HepG2 (cell line): Measurements from ENCODE around the gene ATP6V1G2. TPM values are rescaled to one million over a fixed set of nuclear protein-coding genes. Genes with fewer than 3 reads are reported as not detected.
A peak's percentile ranks its signal among the peaks of the same experiment; 100 is the strongest.

Experiments
- ATRX ChIP-seq: sonication (generic); formaldehyde crosslinking; IDR thresholded peaks from 2 replicates; pipeline ENCODE4 v1.4.0; 2020; ENCODE audit warnings: missing genetic modification reagents, borderline replicate concordance
- DR1 ChIP-seq: sonication (generic); formaldehyde crosslinking; IDR thresholded peaks from 2 replicates; pipeline ENCODE4 v1.8.0; 2021; ENCODE audit warnings: mild to moderate bottlenecking, missing genetic modification reagents, inconsistent platforms
- EEA1 ChIP-seq: sonication (generic); formaldehyde crosslinking; IDR thresholded peaks from 2 replicates; pipeline ENCODE4 v1.5.1; 2020; ENCODE audit warnings: mild to moderate bottlenecking, missing genetic modification reagents, borderline replicate concordance
- IRF2 ChIP-seq: IDR thresholded peaks from 2 replicates; pipeline ENCODE4 v1.6.1; 2018; ENCODE audit warnings: missing genetic modification reagents, missing compliant biosample characterization
- KLF11 ChIP-seq: IDR thresholded peaks from 2 replicates; pipeline ENCODE4 v1.6.1; 2016; ENCODE audit warnings: missing compliant biosample characterization
- NR2C2 ChIP-seq: sonication (generic); formaldehyde crosslinking; IDR thresholded peaks from 2 replicates; pipeline ENCODE4 v1.4.0; 2020; ENCODE audit warnings: missing genetic modification reagents, mild to moderate bottlenecking, moderate library complexity, borderline replicate concordance
- PITX1 ChIP-seq: sonication (generic); formaldehyde crosslinking; IDR thresholded peaks from 2 replicates; pipeline ENCODE4 v1.5.1; 2020; ENCODE audit warnings: mild to moderate bottlenecking, missing genetic modification reagents
- POLR2G ChIP-seq: fragments of 200-400 bp; formaldehyde crosslinking; IDR thresholded peaks from 2 replicates; pipeline ENCODE4 v1.6.1; 2018; ENCODE audit warnings: mild to moderate bottlenecking, low read depth, low read length, moderate library complexity
- SRSF9 ChIP-seq: fragments of 200-400 bp; formaldehyde crosslinking; IDR thresholded peaks from 2 replicates; pipeline ENCODE4 v1.6.1; 2018; ENCODE audit warnings: borderline replicate concordance, mild to moderate bottlenecking, low read depth, low read length; ENCODE audit not compliant: insufficient read depth, poor library complexity, severe bottlenecking
- TAF15 ChIP-seq: fragments of 200-400 bp; formaldehyde crosslinking; IDR thresholded peaks from one replicate; pipeline ENCODE4 v1.6.1; 2018; ENCODE audit warnings: mild to moderate bottlenecking, low read depth, low read length; ENCODE audit not compliant: poor library complexity, severe bottlenecking
- TARDBP ChIP-seq: sonication (generic); formaldehyde crosslinking; IDR thresholded peaks from 2 replicates; pipeline ENCODE4 v1.8.0; 2022; ENCODE audit warnings: mild to moderate bottlenecking, missing genetic modification reagents
- ZKSCAN1 ChIP-seq: fragments of 150-350 bp; IDR thresholded peaks from 2 replicates; pipeline ENCODE4 v1.6.1; 2014; ENCODE audit warnings: low read length
- ZNF333 ChIP-seq: sonication (generic); formaldehyde crosslinking; IDR thresholded peaks from 2 replicates; pipeline ENCODE4 v1.4.0; 2020; ENCODE audit warnings: mild to moderate bottlenecking, missing genetic modification reagents, borderline replicate concordance
- ZSCAN12 ChIP-seq: sonication (generic); formaldehyde crosslinking; IDR thresholded peaks from 2 replicates; pipeline ENCODE4 v1.9.0; 2021; ENCODE audit warnings: mild to moderate bottlenecking, missing genetic modification reagents
- polyA plus RNA-seq, 8 experiments: library from polyadenylated mRNA; depleted of rRNA in 3 of 8; stranded (reverse) in 7 of 8; unstranded in 1 of 8; fragments of >200 nt; fragmentation: Illumina TruSeq in 4 of 8; extraction: Trizol in 4 of 8; gene quantifications; 2 replicates each; pipeline versions ENCODE4 v1.2.1 to v1.2.3, GENCODE V29; 2011 to 2016; ENCODE audit warnings: low read depth in 4 of 8, missing spikeins in 1 of 8, mixed read lengths in 1 of 8; ENCODE audit not compliant: insufficient read depth in 1 of 8
- total RNA-seq, 5 experiments: library from RNA; depleted of rRNA; stranded (reverse); fragments of >200 nt; fragmentation: Illumina TruSeq; extraction: Trizol; gene quantifications; 2 replicates each; pipeline ENCODE4 v1.2.3, GENCODE V29; 2016; ENCODE audit warnings: low read depth in 1 of 5
- TF ChIP-seq, protein P1 (sequence below): sonication (generic); formaldehyde crosslinking; IDR thresholded peaks from 2 replicates; pipeline ENCODE4 v1.4.0; 2020; ENCODE audit warnings: missing genetic modification reagents
- TF ChIP-seq, protein P2 (sequence below): sonication (generic); formaldehyde crosslinking; IDR thresholded peaks from 2 replicates; pipeline ENCODE4 v1.8.1; 2022; ENCODE audit warnings: low read depth, mild to moderate bottlenecking, missing genetic modification reagents
- TF ChIP-seq, protein P3 (sequence below), 2 experiments: sonication (generic) in 1 of 2; formaldehyde crosslinking in 1 of 2; IDR thresholded peaks; 2 replicates each; pipeline versions ENCODE4 v1.4.0 to v1.6.1; 2016 to 2020; ENCODE audit warnings: borderline replicate concordance in 1 of 2, low read depth in 1 of 2, mild to moderate bottlenecking in 1 of 2, missing genetic modification reagents in 1 of 2
- TF ChIP-seq, protein P4 (sequence below): sonication (generic); formaldehyde crosslinking; IDR thresholded peaks from 2 replicates; pipeline ENCODE4 v1.8.1; 2022; ENCODE audit warnings: mild to moderate bottlenecking, missing genetic modification reagents

ATP6V1G2 gene
- total and polyA plus RNA-seq, 2 of the 13 experiments (the other 11 are each of a cell fraction or from before 2014, with no cell fraction given), result 0.27 to 0.83 TPM

DNA sequence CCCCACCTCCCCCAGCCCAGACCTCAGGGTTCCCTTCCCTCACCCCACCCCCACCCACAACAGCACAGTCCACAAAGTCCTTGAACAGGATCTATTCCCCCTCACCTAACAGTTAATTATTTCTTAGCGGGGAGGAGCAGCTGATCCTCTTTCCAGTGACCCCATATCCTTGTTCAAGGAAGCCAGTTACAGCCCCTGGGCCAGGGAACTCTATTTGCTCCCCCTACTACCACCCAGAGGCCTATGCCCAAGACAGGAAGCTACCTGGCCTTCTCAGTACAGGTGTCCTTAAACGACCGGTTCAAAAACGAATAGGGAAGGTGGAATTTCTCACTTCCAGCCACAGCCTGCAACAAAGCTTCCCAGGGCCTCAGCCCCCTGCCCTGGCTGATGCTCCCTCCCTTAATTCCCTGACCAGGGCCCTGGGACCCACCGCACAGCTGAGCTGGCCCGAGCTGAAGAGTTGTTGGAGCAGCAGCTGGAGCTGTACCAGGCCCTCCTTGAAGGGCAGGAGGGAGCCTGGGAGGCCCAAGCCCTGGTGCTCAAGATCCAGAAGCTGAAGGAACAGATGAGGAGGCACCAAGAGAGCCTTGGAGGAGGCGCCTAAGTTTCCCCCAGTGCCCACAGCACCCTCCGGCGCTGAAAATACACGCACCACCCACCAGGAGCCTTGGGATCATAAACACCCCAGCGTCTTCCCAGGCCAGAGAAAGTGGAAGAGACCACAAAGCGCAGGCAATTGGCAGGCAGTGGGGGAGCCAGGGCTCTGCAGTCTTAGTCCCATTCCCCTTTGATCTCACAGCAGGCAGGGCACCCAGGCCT lies 16.9 kb downstream of the ATP6V1G2 start (continued):
- TF ChIP-seq, protein P1, sequence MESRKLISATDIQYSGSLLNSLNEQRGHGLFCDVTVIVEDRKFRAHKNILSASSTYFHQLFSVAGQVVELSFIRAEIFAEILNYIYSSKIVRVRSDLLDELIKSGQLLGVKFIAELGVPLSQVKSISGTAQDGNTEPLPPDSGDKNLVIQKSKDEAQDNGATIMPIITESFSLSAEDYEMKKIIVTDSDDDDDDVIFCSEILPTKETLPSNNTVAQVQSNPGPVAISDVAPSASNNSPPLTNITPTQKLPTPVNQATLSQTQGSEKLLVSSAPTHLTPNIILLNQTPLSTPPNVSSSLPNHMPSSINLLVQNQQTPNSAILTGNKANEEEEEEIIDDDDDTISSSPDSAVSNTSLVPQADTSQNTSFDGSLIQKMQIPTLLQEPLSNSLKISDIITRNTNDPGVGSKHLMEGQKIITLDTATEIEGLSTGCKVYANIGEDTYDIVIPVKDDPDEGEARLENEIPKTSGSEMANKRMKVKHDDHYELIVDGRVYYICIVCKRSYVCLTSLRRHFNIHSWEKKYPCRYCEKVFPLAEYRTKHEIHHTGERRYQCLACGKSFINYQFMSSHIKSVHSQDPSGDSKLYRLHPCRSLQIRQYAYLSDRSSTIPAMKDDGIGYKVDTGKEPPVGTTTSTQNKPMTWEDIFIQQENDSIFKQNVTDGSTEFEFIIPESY, result no peak
- TF ChIP-seq ZSCAN12 (CRISPR knock-in tag) (0 out of 2 replicates have a peak, but pooled peaks have one; percentile 59), IRF2 (CRISPR knock-in tag) (no peak), ZNF333 (no peak), DR1 (CRISPR knock-in tag) (no peak), TAF15 (peak; percentile 46), PITX1 (peak; percentile 66; the same call in 1 of the 2 replicates), POLR2G (peak; percentile 83), EEA1 (CRISPR knock-in tag) (no peak), ATRX (CRISPR knock-in tag) (no peak), NR2C2 (CRISPR knock-in tag) (no peak), SRSF9 (no peak), TARDBP (CRISPR knock-in tag) (0 out of 2 replicates have a peak, but pooled peaks have one; percentile 47), ZKSCAN1 (no peak), KLF11 (CRISPR knock-in tag) (no peak)
- TF ChIP-seq, protein P2, sequence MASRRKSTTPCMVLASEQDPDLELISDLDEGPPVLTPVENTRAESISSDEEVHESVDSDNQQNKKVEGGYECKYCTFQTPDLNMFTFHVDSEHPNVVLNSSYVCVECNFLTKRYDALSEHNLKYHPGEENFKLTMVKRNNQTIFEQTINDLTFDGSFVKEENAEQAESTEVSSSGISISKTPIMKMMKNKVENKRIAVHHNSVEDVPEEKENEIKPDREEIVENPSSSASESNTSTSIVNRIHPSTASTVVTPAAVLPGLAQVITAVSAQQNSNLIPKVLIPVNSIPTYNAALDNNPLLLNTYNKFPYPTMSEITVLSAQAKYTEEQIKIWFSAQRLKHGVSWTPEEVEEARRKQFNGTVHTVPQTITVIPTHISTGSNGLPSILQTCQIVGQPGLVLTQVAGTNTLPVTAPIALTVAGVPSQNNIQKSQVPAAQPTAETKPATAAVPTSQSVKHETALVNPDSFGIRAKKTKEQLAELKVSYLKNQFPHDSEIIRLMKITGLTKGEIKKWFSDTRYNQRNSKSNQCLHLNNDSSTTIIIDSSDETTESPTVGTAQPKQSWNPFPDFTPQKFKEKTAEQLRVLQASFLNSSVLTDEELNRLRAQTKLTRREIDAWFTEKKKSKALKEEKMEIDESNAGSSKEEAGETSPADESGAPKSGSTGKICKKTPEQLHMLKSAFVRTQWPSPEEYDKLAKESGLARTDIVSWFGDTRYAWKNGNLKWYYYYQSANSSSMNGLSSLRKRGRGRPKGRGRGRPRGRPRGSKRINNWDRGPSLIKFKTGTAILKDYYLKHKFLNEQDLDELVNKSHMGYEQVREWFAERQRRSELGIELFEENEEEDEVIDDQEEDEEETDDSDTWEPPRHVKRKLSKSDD (CRISPR knock-in tag), result no peak
- TF ChIP-seq, protein P3, sequence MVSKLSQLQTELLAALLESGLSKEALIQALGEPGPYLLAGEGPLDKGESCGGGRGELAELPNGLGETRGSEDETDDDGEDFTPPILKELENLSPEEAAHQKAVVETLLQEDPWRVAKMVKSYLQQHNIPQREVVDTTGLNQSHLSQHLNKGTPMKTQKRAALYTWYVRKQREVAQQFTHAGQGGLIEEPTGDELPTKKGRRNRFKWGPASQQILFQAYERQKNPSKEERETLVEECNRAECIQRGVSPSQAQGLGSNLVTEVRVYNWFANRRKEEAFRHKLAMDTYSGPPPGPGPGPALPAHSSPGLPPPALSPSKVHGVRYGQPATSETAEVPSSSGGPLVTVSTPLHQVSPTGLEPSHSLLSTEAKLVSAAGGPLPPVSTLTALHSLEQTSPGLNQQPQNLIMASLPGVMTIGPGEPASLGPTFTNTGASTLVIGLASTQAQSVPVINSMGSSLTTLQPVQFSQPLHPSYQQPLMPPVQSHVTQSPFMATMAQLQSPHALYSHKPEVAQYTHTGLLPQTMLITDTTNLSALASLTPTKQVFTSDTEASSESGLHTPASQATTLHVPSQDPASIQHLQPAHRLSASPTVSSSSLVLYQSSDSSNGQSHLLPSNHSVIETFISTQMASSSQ (IDR thresholded peaks at IDR 0.05; ENCODE audit: low read depth), result peak; percentile 84
- TF ChIP-seq, protein P3 (CRISPR knock-in tag; IDR thresholded peaks at IDR 0.05; ENCODE audit: borderline replicate concordance), result peak; percentile 81
- TF ChIP-seq, protein P4, sequence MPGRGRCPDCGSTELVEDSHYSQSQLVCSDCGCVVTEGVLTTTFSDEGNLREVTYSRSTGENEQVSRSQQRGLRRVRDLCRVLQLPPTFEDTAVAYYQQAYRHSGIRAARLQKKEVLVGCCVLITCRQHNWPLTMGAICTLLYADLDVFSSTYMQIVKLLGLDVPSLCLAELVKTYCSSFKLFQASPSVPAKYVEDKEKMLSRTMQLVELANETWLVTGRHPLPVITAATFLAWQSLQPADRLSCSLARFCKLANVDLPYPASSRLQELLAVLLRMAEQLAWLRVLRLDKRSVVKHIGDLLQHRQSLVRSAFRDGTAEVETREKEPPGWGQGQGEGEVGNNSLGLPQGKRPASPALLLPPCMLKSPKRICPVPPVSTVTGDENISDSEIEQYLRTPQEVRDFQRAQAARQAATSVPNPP, result peak; percentile 70; the same call in 1 of the 2 replicates
